ENCODE measurements around the gene INPPL1. TPM values are rescaled to one million over a fixed set of nuclear protein-coding genes. Genes with fewer than 3 reads are reported as not detected.
"Not testable (repeated sequence)": the region's sequence is repeated elsewhere in the genome, so short reads cannot be mapped to it uniquely, and the experiment has no call there.

Gene INPPL1
- total and polyA plus RNA-seq, 4 donors: 66.3 to 199 (median 91.6) TPM

GRCh38 chr11:72260574-72260973, 36.0 kb downstream of the INPPL1 start:
- ATAC-seq (ENCODE audit: insufficient read depth, low FRiP score) (no peak), DNase-seq (no peak)
- Histone ChIP-seq H3K9ac (ENCODE audit: insufficient read depth in 1 of 2, low read length in 2 of 2) (no peak overlapping the region), H3K4me1 (ENCODE audit: control insufficient read depth in 5 of 5, insufficient read depth in 5 of 5, low read length in 5 of 5) (no peaks in the 10 kb centered on the region), H3K27ac (ENCODE audit: low read depth in 1 of 2, low read length in 1 of 2) (no peak overlapping the region), H3K9me3 (ENCODE audit: control insufficient read depth in 4 of 4, insufficient read depth in 3 of 4, low read length in 3 of 4) (no peaks in the 10 kb centered on the region), H3K27me3 (ENCODE audit: control insufficient read depth in 3 of 3, insufficient read depth in 3 of 3, low read length in 2 of 3) (peaks cover 3 to 11% (median 3%) of the 10 kb centered on the region in 3 donors), H3K4me3 (no peak overlapping the region), H3K36me3 (ENCODE audit: control insufficient read depth in 4 of 4, insufficient read depth in 4 of 4, low read length in 4 of 4) (no peaks in the 10 kb centered on the region)
- 59 to 78% methylated on average over 5 of the region's 5 CpGs for WGBS, 2 donors
- TF ChIP-seq CTCF (IDR thresholded peaks at IDR 0.05; ENCODE audit: control extremely low read depth, extremely low read depth): no peak

GRCh38 chr11:72263361-72263760, 38.8 kb downstream of the INPPL1 start:
- peaks cover 3 to 8% (median 3%) of the 10 kb centered on the region in 3 donors for H3K27me3 ChIP-seq (ENCODE audit: control insufficient read depth in 3 of 3, insufficient read depth in 3 of 3, low read length in 2 of 3)
- no peaks in the 10 kb centered on the region for H3K4me1 ChIP-seq (ENCODE audit: control insufficient read depth in 5 of 5, insufficient read depth in 5 of 5, low read length in 5 of 5)
- H3K4me3 ChIP-seq: no peak overlapping the region
- TF ChIP-seq CTCF (IDR thresholded peaks at IDR 0.05; ENCODE audit: control extremely low read depth, extremely low read depth): no peak
- ATAC-seq (ENCODE audit: insufficient read depth, low FRiP score) (no peak), DNase-seq (no peak)
- no peak overlapping the region for H3K9ac ChIP-seq (ENCODE audit: insufficient read depth in 1 of 2, low read length in 2 of 2)
- 45 to 47% methylated on average over 4 of the region's 4 CpGs for WGBS, 2 donors
- H3K9me3 ChIP-seq (ENCODE audit: control insufficient read depth in 4 of 4, insufficient read depth in 3 of 4, low read length in 3 of 4): no peaks in the 10 kb centered on the region
- H3K27ac ChIP-seq (ENCODE audit: low read depth in 1 of 2, low read length in 1 of 2): no peak overlapping the region
- no peaks in the 10 kb centered on the region for H3K36me3 ChIP-seq (ENCODE audit: control insufficient read depth in 4 of 4, insufficient read depth in 4 of 4, low read length in 4 of 4)

- no peak for DNase-seq
- Histone ChIP-seq H3K9ac (ENCODE audit: insufficient read depth in 1 of 2, low read length in 2 of 2) (no peak overlapping the region), H3K9me3 (ENCODE audit: control insufficient read depth in 4 of 4, insufficient read depth in 3 of 4, low read length in 3 of 4) (no peaks in the 10 kb centered on the region), H3K4me1 (ENCODE audit: control insufficient read depth in 5 of 5, insufficient read depth in 5 of 5, low read length in 5 of 5) (no peaks in the 10 kb centered on the region), H3K36me3 (ENCODE audit: control insufficient read depth in 4 of 4, insufficient read depth in 4 of 4, low read length in 4 of 4) (no peaks in the 10 kb centered on the region), H3K4me3 (no peak overlapping the region), H3K27me3 (ENCODE audit: control insufficient read depth in 3 of 3, insufficient read depth in 3 of 3, low read length in 2 of 3) (peaks cover 0 to 2% (median 0%) of the 10 kb centered on the region in 3 donors), H3K27ac (ENCODE audit: low read depth in 1 of 2, low read length in 1 of 2) (no peak overlapping the region)
- no peak for ATAC-seq (ENCODE audit: insufficient read depth, low FRiP score)
- TF ChIP-seq CTCF (IDR thresholded peaks at IDR 0.05; ENCODE audit: control extremely low read depth, extremely low read depth): no peak
Observed at GRCh38 chr11:72265951-72266350, 41.4 kb downstream of the INPPL1 start.

- not testable (repeated sequence) for ATAC-seq (ENCODE audit: insufficient read depth, low FRiP score); H3K4me1 ChIP-seq (ENCODE audit: control insufficient read depth in 5 of 5, insufficient read depth in 5 of 5, low read length in 5 of 5); DNase-seq; H3K36me3 ChIP-seq (ENCODE audit: control insufficient read depth in 4 of 4, insufficient read depth in 4 of 4, low read length in 4 of 4); H3K9ac ChIP-seq (ENCODE audit: insufficient read depth in 1 of 2, low read length in 2 of 2); H3K4me3 ChIP-seq; H3K9me3 ChIP-seq (ENCODE audit: control insufficient read depth in 4 of 4, insufficient read depth in 3 of 4, low read length in 3 of 4); H3K27ac ChIP-seq (ENCODE audit: low read depth in 1 of 2, low read length in 1 of 2); H3K27me3 ChIP-seq (ENCODE audit: control insufficient read depth in 3 of 3, insufficient read depth in 3 of 3, low read length in 2 of 3)
- WGBS, 2 donors: 63 to 73% methylated on average over 5 of the region's 5 CpGs
Observed at GRCh38 chr11:72266960-72267359, 42.4 kb downstream of the INPPL1 start.

Data from lung (tissue), 12 donors.